Skeletal muscle tissue (tissue), 4 donors: ENCODE measurements around the gene UNC79. TPM values are rescaled to one million over a fixed set of nuclear protein-coding genes. Genes with fewer than 3 reads are reported as not detected.

Experiments used
- H3K27ac ChIP-seq: one replicate; pipeline ENCODE4 v1.7.0; 2013; ENCODE audit warnings: mild to moderate bottlenecking, low read depth, low read length, inconsistent platforms
- H3K27me3 ChIP-seq, 3 donors: one replicate each; pipeline ENCODE4 v1.7.0; 2013; ENCODE audit warnings: low read length in 3 of 3; ENCODE audit not compliant: control insufficient read depth in 3 of 3, insufficient read depth in 3 of 3
- H3K36me3 ChIP-seq, 3 donors: one replicate each; pipeline ENCODE4 v1.7.0; 2013; ENCODE audit warnings: low read length in 3 of 3; ENCODE audit not compliant: control insufficient read depth in 3 of 3, insufficient read depth in 3 of 3
- H3K4me1 ChIP-seq, 3 donors: one replicate each; pipeline ENCODE4 v1.7.0; 2013; ENCODE audit warnings: low read length in 3 of 3, mild to moderate bottlenecking in 3 of 3; ENCODE audit not compliant: control insufficient read depth in 3 of 3, insufficient read depth in 3 of 3
- H3K4me3 ChIP-seq, 3 donors: one replicate each; pipeline ENCODE4 v1.7.0; 2013; ENCODE audit warnings: low read length in 3 of 3
- H3K9ac ChIP-seq, 3 donors: one replicate each; pipeline ENCODE4 v1.7.0; 2013; ENCODE audit warnings: low read length in 3 of 3, mild to moderate bottlenecking in 3 of 3, moderate library complexity in 2 of 3, low read depth in 1 of 3
- H3K9me3 ChIP-seq, 3 donors: one replicate each; pipeline ENCODE4 v1.7.0; 2013; ENCODE audit warnings: low read length in 3 of 3; ENCODE audit not compliant: control insufficient read depth in 3 of 3
- total RNA-seq: library from RNA; depleted of rRNA; stranded (reverse); fragments of >200 nt; gene quantifications from one replicate; pipeline ENCODE4 v1.2.3, GENCODE V29; 2014
- donor health status: Osteomylitis.

UNC79 gene
- total RNA-seq, 1 donor from 2014 or later, result under 0.01 TPM

GRCh38 chr14:93690146-93690545 lies 259.4 kb downstream of the UNC79 start:
- no peak overlapping the region for H3K9ac ChIP-seq
- H3K27me3 ChIP-seq, result no peaks in the 10 kb centered on the region
- H3K36me3 ChIP-seq, result no peaks in the 10 kb centered on the region
- H3K4me1 ChIP-seq, result no peaks in the 10 kb centered on the region
- no peak overlapping the region for H3K4me3 ChIP-seq
- H3K9me3 ChIP-seq, result peaks cover 0 to under 1% (median 0%) of the 10 kb centered on the region in 3 donors
- H3K27ac ChIP-seq, result no peak overlapping the region

GRCh38 chr14:93691042-93691780 lies 260.5 kb downstream of the UNC79 start:
- H3K4me3 ChIP-seq, result no peak overlapping the region
- H3K36me3 ChIP-seq, result no peaks in the 10 kb centered on the region
- no peaks in the 10 kb centered on the region for H3K4me1 ChIP-seq
- H3K27me3 ChIP-seq, result no peaks in the 10 kb centered on the region
- no peak overlapping the region for H3K27ac ChIP-seq
- H3K9me3 ChIP-seq, result peaks cover 0 to 2% (median 0%) of the 10 kb centered on the region in 3 donors
- H3K9ac ChIP-seq, result no peak overlapping the region

GRCh38 chr14:93693914-93694313 lies 263.2 kb downstream of the UNC79 start:
- H3K27ac ChIP-seq, result no peak overlapping the region
- H3K4me3 ChIP-seq, result no peak overlapping the region
- peaks cover 0 to 2% (median 0%) of the 10 kb centered on the region in 3 donors for H3K9me3 ChIP-seq
- H3K27me3 ChIP-seq, result no peaks in the 10 kb centered on the region
- H3K4me1 ChIP-seq, result no peaks in the 10 kb centered on the region
- no peak overlapping the region for H3K9ac ChIP-seq
- H3K36me3 ChIP-seq, result no peaks in the 10 kb centered on the region

- H3K36me3 ChIP-seq, result no peaks in the 10 kb centered on the region
- H3K4me1 ChIP-seq, result no peaks in the 10 kb centered on the region
- H3K27me3 ChIP-seq, result no peaks in the 10 kb centered on the region
- no peak overlapping the region for H3K4me3 ChIP-seq
- no peak overlapping the region for H3K27ac ChIP-seq
- H3K9ac ChIP-seq, result no peak overlapping the region
- peaks cover 0 to 3% (median 0%) of the 10 kb centered on the region in 3 donors for H3K9me3 ChIP-seq
Observed at GRCh38 chr14:93700928-93701327, 270.2 kb downstream of the UNC79 start.

- H3K9me3 ChIP-seq, result peaks cover 0 to 3% (median 0%) of the 10 kb centered on the region in 3 donors
- no peaks in the 10 kb centered on the region for H3K27me3 ChIP-seq
- H3K4me3 ChIP-seq, result no peak overlapping the region
- no peaks in the 10 kb centered on the region for H3K36me3 ChIP-seq
- no peak overlapping the region for H3K27ac ChIP-seq
- no peaks in the 10 kb centered on the region for H3K4me1 ChIP-seq
- no peak overlapping the region for H3K9ac ChIP-seq
Observed at GRCh38 chr14:93701562-93701961, 270.8 kb downstream of the UNC79 start.

GRCh38 chr14:93702946-93703345 lies 272.2 kb downstream of the UNC79 start:
- Histone ChIP-seq H3K27ac (no peak overlapping the region), H3K27me3 (no peaks in the 10 kb centered on the region), H3K36me3 (no peaks in the 10 kb centered on the region), H3K4me3 (no peak overlapping the region), H3K9me3 (peaks cover 0 to 3% (median 0%) of the 10 kb centered on the region in 3 donors), H3K9ac (no peak overlapping the region), H3K4me1 (no peaks in the 10 kb centered on the region)

GRCh38 chr14:93703941-93704340 lies 273.2 kb downstream of the UNC79 start:
- no peaks in the 10 kb centered on the region for H3K36me3 ChIP-seq
- H3K4me1 ChIP-seq, result no peaks in the 10 kb centered on the region
- H3K27ac ChIP-seq, result no peak overlapping the region
- H3K9ac ChIP-seq, result no peak overlapping the region
- no peaks in the 10 kb centered on the region for H3K27me3 ChIP-seq
- H3K4me3 ChIP-seq, result no peak overlapping the region
- H3K9me3 ChIP-seq, result peaks cover 0 to 3% (median 0%) of the 10 kb centered on the region in 3 donors

GRCh38 chr14:93705513-93706156 lies 274.9 kb downstream of the UNC79 start:
- Histone ChIP-seq H3K4me1 (no peaks in the 10 kb centered on the region), H3K4me3 (no peak overlapping the region), H3K9me3 (peaks cover 0 to 3% (median 0%) of the 10 kb centered on the region in 3 donors), H3K36me3 (no peaks in the 10 kb centered on the region), H3K27me3 (no peaks in the 10 kb centered on the region), H3K9ac (no peak overlapping the region), H3K27ac (no peak overlapping the region)

- no peaks in the 10 kb centered on the region for H3K4me1 ChIP-seq
- H3K9ac ChIP-seq, result no peak overlapping the region
- no peak overlapping the region for H3K4me3 ChIP-seq
- no peak overlapping the region for H3K27ac ChIP-seq
- H3K9me3 ChIP-seq, result no peaks in the 10 kb centered on the region
- no peaks in the 10 kb centered on the region for H3K36me3 ChIP-seq
- no peaks in the 10 kb centered on the region for H3K27me3 ChIP-seq
Observed at GRCh38 chr14:93706360-93706955, 275.7 kb downstream of the UNC79 start.

- H3K4me3 ChIP-seq, result no peak overlapping the region
- H3K36me3 ChIP-seq, result no peaks in the 10 kb centered on the region
- no peak overlapping the region for H3K9ac ChIP-seq
Observed at GRCh38 chr14:93707475-93707874, 276.7 kb downstream of the UNC79 start.

More at GRCh38 chr14:93707475-93707874, 276.7 kb downstream of the UNC79 start:
- no peaks in the 10 kb centered on the region for H3K4me1 ChIP-seq
- H3K27me3 ChIP-seq, result peaks cover 0 to under 1% (median 0%) of the 10 kb centered on the region in 3 donors
- no peak overlapping the region for H3K27ac ChIP-seq
- H3K9me3 ChIP-seq, result no peaks in the 10 kb centered on the region
